ENCODE data around the gene MYO16. TPM values are rescaled to one million over a fixed set of nuclear protein-coding genes. Genes with fewer than 3 reads are reported as not detected.
"Not testable (repeated sequence)": the region's sequence is repeated elsewhere in the genome, so short reads cannot be mapped to it uniquely, and the experiment has no call there.

The MYO16 gene
- total RNA-seq, 1 donor from 2014 or later: 0.27 TPM

GRCh38 chr13:108781312-108781711, 151.9 kb downstream of the MYO16 start:
- no peak for ATAC-seq
- DNase-seq (ENCODE audit: low spot score): no peak

GRCh38 chr13:108782480-108782879, 153.1 kb downstream of the MYO16 start:
- intact Hi-C loops (cut with DNase I); DNase-seq (ENCODE audit: low spot score); ATAC-seq: not testable (repeated sequence)

More at GRCh38 chr13:108781312-108781711, 151.9 kb downstream of the MYO16 start:
- intact Hi-C loops (cut with DNase I): no loop called here

- intact Hi-C loops (cut with DNase I): no loop called here
- ATAC-seq (no peak), DNase-seq (ENCODE audit: low spot score) (no peak)
Observed at GRCh38 chr13:108785844-108786243, 156.4 kb downstream of the MYO16 start.

- intact Hi-C loops (cut with DNase I): no loop called here
- DNase-seq (ENCODE audit: low spot score) (no peak), ATAC-seq (no peak)
Observed at GRCh38 chr13:108786456-108787200, 157.2 kb downstream of the MYO16 start.

- intact Hi-C loops (cut with DNase I): no loop called here
- ATAC-seq (no peak), DNase-seq (ENCODE audit: low spot score) (no peak)
Observed at GRCh38 chr13:108787700-108788414, 158.4 kb downstream of the MYO16 start.

GRCh38 chr13:108789476-108789875, 160.1 kb downstream of the MYO16 start:
- ATAC-seq (no peak), DNase-seq (ENCODE audit: low spot score) (no peak)
- intact Hi-C loops (cut with DNase I): no loop called here

- intact Hi-C loops (cut with DNase I): no loop called here
- ATAC-seq (no peak), DNase-seq (ENCODE audit: low spot score) (no peak)
Observed at GRCh38 chr13:108795841-108796240, 166.4 kb downstream of the MYO16 start.

- ATAC-seq (no peak), DNase-seq (ENCODE audit: low spot score) (no peak)
- intact Hi-C loops (cut with DNase I): no loop called here
Observed at GRCh38 chr13:108797354-108797753, 167.9 kb downstream of the MYO16 start.

GRCh38 chr13:108807841-108808240, 178.4 kb downstream of the MYO16 start:
- no peak for ATAC-seq
- DNase-seq (ENCODE audit: low spot score): no peak
- intact Hi-C loops (cut with DNase I): no loop called here

GRCh38 chr13:108812165-108812564, 182.8 kb downstream of the MYO16 start:
- no peak for DNase-seq (ENCODE audit: low spot score)
- intact Hi-C loops (cut with DNase I): no loop called here
- no peak for ATAC-seq

GRCh38 chr13:108812661-108813060, 183.2 kb downstream of the MYO16 start:
- DNase-seq (ENCODE audit: low spot score): no peak
- intact Hi-C loops (cut with DNase I): no loop called here
- no peak for ATAC-seq

- no peak for DNase-seq (ENCODE audit: low spot score)
- ATAC-seq: no peak
- intact Hi-C loops (cut with DNase I): no loop called here
Observed at GRCh38 chr13:108813587-108814170, 184.3 kb downstream of the MYO16 start.

- intact Hi-C loops (cut with DNase I): no loop called here
- ATAC-seq (no peak), DNase-seq (ENCODE audit: low spot score) (no peak)
Observed at GRCh38 chr13:108816375-108816774, 187.0 kb downstream of the MYO16 start.

- intact Hi-C loops (cut with DNase I): no loop called here
Observed at GRCh38 chr13:108827646-108828045, 198.2 kb downstream of the MYO16 start.

GRCh38 chr13:108828086-108828815, 198.8 kb downstream of the MYO16 start:
- ATAC-seq (no peak), DNase-seq (ENCODE audit: low spot score) (no peak)
- intact Hi-C loops (cut with DNase I): no loop called here

More at GRCh38 chr13:108827646-108828045, 198.2 kb downstream of the MYO16 start:
- no peak for DNase-seq (ENCODE audit: low spot score)
- no peak for ATAC-seq

- DNase-seq (ENCODE audit: low spot score) (no peak), ATAC-seq (no peak)
- intact Hi-C loops (cut with DNase I): no loop called here
Observed at GRCh38 chr13:108830916-108831315, 201.5 kb downstream of the MYO16 start.

- intact Hi-C loops (cut with DNase I): no loop called here
- no peak for ATAC-seq
- DNase-seq (ENCODE audit: low spot score): no peak
Observed at GRCh38 chr13:108833531-108833930, 204.1 kb downstream of the MYO16 start.

GRCh38 chr13:108834193-108834592, 204.8 kb downstream of the MYO16 start:
- no peak for ATAC-seq
- intact Hi-C loops (cut with DNase I): no loop called here
- no peak for DNase-seq (ENCODE audit: low spot score)

- intact Hi-C loops (cut with DNase I): no loop called here
- ATAC-seq: no peak
- no peak for DNase-seq (ENCODE audit: low spot score)
Observed at GRCh38 chr13:108835083-108835482, 205.7 kb downstream of the MYO16 start.

Measured in sciatic nerve (tissue), 2 donors.